GM21825 (cell line): ENCODE data around the gene SPINT2.
"Not testable (repeated sequence)": the region's sequence is repeated elsewhere in the genome, so short reads cannot be mapped to it uniquely, and the experiment has no call there.

Experiments used
- ATAC-seq: cut with Tn5 transposase; IDR thresholded peaks from one replicate; pipeline ENCODE4 v1.9.1; 2021; ENCODE audit warnings: mild to moderate bottlenecking, moderate library complexity; ENCODE audit not compliant: unreplicated experiment

The SPINT2 gene

DNA sequence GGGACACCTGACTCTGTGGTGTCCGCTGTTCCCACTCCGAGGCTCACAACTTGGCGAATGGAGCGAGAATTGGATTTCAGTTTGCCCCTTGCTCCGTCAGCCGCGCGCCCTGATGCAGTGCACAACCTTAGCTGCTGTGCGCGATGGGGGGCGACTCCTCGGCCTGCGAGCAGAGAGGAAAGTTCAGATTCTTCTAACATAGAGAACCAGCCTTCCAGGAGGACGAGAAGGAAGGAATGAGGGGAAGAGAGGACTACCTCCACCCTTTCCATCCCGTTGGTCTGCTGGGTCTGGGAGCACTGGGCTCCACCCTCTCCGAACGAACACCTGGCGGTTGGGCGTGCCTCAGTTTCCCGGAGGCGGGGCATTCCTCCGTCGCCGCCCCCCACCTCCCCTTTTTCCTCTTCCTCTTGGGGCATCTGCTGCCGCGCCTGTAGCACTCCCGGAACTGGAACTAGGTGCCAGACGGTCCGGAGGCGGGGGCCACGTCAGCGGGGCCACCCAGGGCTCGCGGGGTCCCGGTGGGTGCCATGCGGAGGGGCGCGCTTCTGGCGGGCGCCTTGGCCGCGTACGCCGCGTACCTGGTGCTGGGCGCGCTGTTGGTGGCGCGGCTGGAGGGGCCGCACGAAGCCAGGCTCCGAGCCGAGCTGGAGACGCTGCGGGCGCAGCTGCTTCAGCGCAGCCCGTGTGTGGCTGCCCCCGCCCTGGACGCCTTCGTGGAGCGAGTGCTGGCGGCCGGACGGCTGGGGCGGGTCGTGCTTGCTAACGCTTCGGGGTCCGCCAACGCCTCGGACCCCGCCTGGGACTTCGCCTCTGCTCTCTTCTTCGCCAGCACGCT, 55.3 kb downstream of the SPINT2 start, which contains the start of gene KCNK6:
Gene KCNK6 (plus strand): TSS at position 425 of the 838 bp plus-strand sequence. CDS start 106 bp downstream, at position 531.
- no peak for ATAC-seq

DNA sequence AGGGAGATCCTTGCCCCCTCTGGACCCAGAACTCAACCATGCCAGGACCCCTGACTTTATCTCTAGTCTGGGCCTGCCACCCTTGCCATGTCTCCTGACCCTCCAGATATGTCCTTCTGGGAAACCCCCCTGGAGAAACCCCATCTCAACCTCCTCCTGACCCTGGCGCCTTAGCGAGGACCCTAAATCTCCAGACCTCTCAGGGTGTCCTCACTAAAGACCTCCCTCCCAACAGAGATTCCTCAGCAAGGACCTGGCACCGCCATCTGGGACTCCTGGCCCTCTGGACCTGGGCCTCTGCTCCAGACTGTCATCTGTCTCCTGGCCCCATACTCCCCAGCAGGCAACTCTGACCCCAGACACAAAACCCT, 56.6 kb downstream of the SPINT2 start:
- ATAC-seq: no peak

DNA sequence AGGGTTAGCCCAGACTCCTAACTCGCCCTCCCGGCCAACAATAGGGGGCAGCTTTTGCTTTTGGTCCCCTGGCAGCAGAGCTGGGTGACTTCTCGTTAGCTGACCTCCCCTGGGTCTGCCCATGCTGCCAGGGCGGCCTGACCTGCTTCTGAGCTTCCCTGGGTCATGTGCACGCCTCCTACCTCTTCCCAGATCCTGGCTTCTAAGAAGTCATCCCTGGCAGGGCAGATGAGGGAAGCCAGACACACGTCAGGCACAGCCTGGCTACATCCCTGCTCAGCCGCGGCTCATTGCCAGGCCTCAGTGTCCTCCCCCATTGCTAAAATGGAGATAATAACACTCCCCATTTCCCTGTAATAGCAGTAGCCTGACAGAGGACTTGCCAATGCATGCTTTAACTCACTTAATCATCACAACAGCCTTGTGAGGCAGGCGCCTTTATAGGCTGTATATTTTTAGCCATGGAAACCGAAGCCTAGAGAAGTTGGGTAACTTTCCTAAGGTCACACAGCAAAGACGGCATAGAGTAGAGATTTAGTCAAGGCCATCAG, 57.3 kb downstream of the SPINT2 start:
- no peak for ATAC-seq

DNA sequence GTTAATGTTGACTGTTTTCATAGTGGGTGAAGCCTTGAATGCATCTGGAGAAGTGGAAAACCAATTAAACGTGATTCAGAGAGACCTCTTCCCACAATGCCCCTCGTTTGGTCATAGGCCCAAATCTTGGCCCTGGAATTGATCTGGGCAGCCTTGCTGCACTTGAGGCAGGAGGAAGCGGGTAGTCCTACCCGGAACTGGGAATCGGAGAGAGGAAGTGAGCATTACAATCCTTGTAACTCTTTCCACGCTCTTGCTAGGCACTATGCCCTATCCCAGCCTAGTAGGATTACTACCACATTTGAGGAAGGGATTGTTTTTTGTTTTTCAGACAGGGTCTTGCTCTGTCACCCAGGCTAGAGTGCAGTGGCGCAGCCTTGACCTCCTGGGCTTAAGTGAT, 58.9 kb downstream of the SPINT2 start:
- no peak for ATAC-seq

DNA sequence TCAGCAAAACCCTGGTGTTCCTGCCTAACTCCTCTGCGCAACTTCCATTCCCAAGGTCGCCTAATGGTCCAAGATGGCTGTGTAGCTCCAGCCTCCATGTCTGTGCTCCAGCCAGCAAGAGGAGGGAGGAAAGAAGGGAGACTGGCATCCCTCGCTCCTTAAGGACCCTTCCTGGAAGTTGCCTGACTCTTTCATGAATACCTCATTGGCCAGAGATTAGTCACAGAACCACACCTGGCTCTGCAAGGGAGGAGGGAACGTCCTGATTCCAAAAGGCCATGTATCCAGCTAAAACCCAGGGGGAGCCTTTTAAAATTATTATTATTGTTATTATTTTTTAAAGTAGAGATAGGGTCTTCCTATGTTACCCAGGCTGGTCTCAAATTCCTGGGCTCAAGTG, 60.1 kb downstream of the SPINT2 start:
- ATAC-seq: no peak

DNA sequence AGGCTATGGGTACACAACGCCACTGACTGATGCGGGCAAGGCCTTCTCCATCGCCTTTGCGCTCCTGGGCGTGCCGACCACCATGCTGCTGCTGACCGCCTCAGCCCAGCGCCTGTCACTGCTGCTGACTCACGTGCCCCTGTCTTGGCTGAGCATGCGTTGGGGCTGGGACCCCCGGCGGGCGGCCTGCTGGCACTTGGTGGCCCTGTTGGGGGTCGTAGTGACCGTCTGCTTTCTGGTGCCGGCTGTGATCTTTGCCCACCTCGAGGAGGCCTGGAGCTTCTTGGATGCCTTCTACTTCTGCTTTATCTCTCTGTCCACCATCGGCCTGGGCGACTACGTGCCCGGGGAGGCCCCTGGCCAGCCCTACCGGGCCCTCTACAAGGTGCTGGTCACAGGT, 62.2 kb downstream of the SPINT2 start:
- ATAC-seq: no peak

DNA sequence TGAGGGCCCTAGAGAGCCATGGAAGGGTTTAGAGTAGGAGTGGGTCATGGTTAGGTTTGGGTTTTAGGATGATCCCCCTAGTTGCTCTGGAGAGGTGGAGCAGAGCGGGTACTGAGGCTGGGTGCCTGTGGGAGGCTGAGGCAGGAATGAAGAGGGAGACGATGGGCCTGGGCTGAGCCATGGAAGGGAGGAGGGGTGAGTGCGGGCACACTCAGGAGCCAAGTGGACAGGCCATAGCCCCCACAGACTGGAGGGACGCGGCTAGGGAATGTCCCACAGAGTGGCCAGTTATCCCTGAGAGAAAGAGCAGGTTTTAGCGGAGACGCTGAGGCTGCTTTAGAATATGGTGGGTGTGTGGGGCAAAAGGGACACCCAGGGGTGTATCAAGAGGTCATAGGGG, 65.3 kb downstream of the SPINT2 start:
- ATAC-seq: no peak

DNA sequence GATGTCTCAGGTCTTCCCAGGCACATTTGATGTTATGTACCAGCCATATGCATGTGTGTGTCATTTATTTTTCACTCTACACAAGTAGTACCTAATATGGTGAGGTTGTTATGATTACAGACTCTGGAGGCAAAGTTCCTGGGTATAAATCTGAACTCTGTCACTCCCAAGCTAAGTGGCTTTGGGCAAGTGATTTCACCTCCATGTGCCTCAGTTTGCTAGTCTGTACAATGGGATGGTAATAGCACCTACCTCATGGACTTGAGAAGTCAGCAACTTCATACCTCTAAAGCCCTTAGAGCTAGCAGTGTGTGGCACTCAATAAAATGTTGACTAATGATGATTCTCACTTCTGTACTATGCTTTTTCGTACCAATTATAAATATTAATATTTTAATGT, 67.4 kb downstream of the SPINT2 start:
- no peak for ATAC-seq

DNA sequence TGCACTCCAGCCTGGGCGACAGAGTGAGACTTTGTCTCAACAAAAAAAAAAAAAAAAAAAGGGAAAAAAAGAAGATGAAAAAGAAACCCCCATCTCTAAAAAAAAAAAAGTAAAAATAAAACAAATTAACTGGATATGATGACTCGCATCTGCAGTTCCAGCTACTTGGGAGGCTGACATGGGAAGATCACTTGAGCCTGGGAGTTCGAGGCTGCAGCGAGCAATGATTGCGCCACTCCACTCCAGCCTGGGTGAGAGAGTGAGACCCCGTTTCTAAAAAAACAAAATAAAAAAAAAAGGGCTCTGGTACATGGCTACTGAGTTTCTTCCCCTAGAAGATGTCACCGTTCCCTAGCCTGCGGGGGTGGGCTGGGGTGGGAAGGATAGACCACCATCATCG, 68.9 kb downstream of the SPINT2 start:
- no peak for ATAC-seq

DNA sequence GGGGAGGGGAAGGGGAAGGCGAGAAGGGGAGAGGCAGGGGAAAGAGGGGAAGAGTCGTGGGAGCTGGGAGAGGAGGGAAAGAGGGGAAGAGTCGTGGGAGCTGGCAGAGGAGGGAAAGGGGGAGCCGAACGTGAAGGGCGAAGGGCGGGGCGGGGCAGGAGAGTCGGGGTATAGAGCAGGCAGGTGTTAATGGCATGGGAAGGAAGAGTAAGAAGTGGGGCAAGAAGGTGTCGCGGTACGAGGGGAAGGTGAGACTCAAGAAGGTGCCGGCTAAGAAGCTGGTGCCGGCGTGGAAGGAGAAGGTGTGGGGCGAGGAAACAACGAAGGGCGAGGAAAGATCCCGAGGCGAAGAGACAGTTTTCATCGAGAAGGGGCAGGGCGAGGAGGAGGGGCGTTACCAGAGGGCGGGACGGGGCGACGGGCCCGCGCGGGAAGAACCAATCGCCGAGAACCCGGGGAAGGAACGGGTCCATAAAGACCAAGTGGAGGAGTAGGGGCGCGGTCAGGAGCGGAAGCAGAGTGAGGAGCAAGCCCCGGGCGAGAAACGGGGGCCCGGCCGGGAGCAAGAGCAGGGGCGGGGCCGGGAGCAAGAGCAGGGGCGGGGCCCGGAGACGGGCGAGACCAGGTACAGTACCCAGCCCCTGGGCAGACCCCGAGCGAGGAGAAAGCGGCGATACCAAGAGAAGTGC, 71.7 kb downstream of the SPINT2 start:
- ATAC-seq: peak; percentile 66

DNA sequence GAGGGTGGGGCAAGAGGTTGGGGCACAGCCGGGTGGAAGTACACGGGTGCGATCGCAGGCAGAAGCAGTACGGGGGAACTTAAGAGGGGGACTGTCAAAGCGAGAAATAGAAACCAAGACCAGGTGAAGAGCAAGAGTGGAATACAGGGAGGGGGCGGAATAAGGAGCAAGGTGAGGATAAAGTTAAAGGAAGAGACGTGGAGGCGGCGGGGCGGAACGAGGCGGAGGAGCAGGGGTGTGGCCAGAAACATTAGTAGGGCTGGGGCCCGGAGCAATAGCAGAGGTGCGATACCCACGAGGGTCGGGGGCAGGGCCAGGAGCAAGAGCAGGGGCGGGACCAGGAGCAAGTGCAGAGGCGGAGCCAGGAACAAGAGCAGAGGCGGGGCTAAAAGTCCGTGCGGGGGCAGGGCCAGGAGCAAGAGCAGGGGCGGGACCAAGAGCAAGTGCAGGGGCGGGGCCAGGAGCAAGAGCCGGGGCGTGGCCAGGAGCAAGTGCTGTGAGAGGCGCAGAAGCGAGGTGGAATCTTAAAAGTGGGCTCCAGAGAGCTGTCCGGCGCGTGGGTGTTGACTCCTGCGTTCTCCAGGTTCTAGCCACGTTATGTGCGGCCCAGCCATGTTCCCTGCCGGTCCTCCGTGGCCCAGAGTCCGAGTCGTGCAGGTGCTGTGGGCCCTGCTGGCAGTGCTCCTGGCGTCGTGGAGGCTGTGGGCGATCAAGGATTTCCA, 72.4 kb downstream of the SPINT2 start:
- ATAC-seq: peak; percentile 48

DNA sequence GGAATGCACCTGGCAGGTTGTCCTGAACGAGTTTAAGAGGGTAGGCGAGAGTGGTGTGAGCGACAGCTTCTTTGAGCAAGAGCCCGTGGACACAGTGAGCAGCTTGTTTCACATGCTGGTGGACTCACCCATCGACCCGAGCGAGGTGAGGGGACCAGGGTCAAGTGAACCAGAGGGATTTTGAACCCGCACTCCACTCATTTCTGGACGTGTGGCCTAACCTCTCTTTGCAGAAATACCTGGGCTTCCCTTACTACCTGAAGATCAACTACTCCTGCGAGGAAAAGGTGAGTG, 72.9 kb downstream of the SPINT2 start:
- ATAC-seq: no peak

DNA sequence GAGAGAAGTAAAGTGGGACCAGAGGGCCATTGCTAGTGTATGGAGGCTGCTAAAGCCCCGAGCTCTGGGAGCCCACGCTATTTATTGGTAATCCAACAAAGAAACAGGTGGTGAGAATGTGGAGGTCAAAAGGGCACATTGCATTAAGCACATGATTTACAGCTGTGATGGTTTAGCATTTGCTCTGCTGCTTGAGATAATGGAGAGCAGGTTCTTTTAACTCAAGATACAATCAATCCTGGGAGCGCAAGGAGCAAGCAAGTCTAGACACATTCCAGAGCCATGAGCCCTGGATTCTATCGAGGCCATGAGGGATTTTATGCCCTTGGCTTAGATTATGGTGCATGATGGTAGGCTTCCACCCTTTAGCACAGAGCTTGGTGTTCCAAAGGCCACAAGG, 74.6 kb downstream of the SPINT2 start:
- not testable (repeated sequence) for ATAC-seq

DNA sequence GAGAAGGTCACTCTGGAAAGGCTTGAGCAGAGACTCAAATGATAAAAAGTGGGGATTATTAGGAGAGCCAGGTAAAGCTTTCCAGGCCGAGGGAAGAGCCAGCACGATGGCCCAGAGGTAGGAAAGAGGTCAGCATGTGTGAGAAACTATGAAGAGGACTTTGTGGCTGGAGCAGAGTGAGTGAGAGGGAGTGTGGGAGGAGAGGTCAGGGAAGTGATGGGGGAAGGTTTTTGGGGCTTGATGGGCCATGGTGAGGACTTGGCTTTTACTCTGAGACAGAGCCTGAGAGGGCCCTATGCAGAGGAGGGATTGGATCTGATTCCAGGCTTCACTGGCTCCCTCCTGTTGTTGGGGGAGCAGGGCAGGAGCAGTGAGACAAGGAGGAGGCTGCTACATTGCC, 76.6 kb downstream of the SPINT2 start:
- ATAC-seq: no peak
